ENCODE results near the gene RAB38. TPM values are rescaled to one million over a fixed set of nuclear protein-coding genes. Genes with fewer than 3 reads are reported as not detected.

Gene RAB38
- total and polyA plus RNA-seq, 9 donors = 0.91 to 4.3 (median 2.4) TPM

DNA sequence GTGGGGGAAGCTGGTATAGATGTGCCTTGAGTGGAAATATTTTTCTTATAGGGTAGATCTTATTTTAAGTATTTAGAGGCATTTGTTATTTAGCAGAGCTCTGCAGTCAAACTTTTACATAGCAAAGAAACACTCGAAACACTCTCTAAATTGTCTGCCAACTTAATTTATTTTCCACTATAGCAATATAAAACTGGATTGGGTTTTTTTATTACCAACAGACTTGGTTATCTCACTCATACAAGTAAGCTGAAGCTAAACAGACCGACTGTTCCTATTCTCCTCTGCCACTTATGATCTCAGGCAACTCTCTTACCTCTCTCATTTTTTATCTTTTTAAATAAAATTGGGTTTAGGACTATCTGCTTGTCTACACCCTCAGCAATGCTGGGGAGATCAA is 4.6 kb downstream of the RAB38 start:
- TF ChIP-seq POLR2A (IDR thresholded peaks at IDR 0.05) = no peak
- TF ChIP-seq EP300 (IDR thresholded peaks at IDR 0.05) = no peak
- TF ChIP-seq, protein P1, sequence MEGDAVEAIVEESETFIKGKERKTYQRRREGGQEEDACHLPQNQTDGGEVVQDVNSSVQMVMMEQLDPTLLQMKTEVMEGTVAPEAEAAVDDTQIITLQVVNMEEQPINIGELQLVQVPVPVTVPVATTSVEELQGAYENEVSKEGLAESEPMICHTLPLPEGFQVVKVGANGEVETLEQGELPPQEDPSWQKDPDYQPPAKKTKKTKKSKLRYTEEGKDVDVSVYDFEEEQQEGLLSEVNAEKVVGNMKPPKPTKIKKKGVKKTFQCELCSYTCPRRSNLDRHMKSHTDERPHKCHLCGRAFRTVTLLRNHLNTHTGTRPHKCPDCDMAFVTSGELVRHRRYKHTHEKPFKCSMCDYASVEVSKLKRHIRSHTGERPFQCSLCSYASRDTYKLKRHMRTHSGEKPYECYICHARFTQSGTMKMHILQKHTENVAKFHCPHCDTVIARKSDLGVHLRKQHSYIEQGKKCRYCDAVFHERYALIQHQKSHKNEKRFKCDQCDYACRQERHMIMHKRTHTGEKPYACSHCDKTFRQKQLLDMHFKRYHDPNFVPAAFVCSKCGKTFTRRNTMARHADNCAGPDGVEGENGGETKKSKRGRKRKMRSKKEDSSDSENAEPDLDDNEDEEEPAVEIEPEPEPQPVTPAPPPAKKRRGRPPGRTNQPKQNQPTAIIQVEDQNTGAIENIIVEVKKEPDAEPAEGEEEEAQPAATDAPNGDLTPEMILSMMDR (IDR thresholded peaks at IDR 0.05) = no peak

DNA sequence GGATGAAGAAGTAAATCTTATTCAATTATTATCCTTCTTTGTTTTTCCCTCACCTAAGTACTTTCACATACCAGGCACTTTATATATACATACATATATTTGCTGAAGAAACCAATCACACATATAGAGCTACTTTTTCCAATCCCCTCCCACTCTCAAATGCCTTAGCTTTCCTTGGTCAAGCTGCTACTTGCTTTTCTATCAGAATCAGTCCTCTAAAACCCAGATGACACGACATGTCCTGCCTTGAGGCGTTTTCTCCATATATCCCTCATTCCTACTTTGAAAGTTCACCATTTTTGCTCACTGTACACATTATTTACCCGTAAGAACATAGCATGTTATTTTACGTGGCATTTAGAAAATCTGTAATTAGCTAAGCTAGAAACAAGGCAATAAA is 5.4 kb downstream of the RAB38 start:
- WGBS, 3 donors = 92 to 96% (median 96%) methylated on average over 4 of the region's 4 CpGs
- intact Hi-C loops (cut with DNase I) = no loop called here
- no peak for DNase-seq
- H3K4me1 ChIP-seq (ENCODE audit: insufficient read depth) = no peaks in the 10 kb centered on the region
- H3K36me3 ChIP-seq = no peaks in the 10 kb centered on the region
- no peak overlapping the region for H3K27ac ChIP-seq
- TF ChIP-seq POLR2A (IDR thresholded peaks at IDR 0.05) = no peak
- H3K27me3 ChIP-seq = no peaks in the 10 kb centered on the region
- H3K9me3 ChIP-seq = no peaks in the 10 kb centered on the region
- H3K4me3 ChIP-seq = no peak overlapping the region

More for the DNA sequence above, 4.6 kb downstream of the RAB38 start:
- intact Hi-C loops (cut with DNase I) = no loop called here
- no peaks in the 10 kb centered on the region for H3K9me3 ChIP-seq
- no peak overlapping the region for H3K27ac ChIP-seq
- no peaks in the 10 kb centered on the region for H3K27me3 ChIP-seq
- H3K4me1 ChIP-seq (ENCODE audit: insufficient read depth) = no peaks in the 10 kb centered on the region
- no peaks in the 10 kb centered on the region for H3K36me3 ChIP-seq
- H3K4me3 ChIP-seq = no peak overlapping the region
- whole genome bisulfite sequencing, 3 donors = 82 to 86% (median 83%) methylated on average over 2 of the region's 2 CpGs
- DNase-seq = no peak

DNA sequence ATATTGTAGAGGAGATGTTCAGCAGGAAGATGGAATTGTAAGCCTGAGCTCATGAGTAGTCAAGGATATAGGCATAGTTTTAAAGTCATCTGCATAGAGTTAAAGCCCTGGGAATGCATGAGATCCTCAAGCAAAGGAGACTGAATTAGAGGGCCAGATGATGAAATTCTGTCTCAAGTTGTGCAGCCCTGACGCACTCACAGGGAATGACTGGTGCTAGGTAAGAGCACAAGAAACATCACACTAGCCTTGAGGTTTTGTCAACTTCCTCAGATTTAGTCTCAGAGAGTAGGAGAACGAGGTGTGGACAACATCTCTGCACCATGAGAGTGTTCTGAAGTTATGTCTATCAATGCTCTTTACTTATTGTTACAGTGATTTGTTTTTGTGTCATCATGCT is 5.8 kb downstream of the RAB38 start:
- H3K4me1 ChIP-seq (ENCODE audit: insufficient read depth) = no peaks in the 10 kb centered on the region
- no peak overlapping the region for H3K27ac ChIP-seq
- no peaks in the 10 kb centered on the region for H3K27me3 ChIP-seq
- no peaks in the 10 kb centered on the region for H3K9me3 ChIP-seq
- 91 to 93% (median 93%) methylated on average over 2 of the region's 2 CpGs for WGBS, 3 donors
- intact Hi-C loops (cut with DNase I) = no loop called here
- TF ChIP-seq, protein P1 (IDR thresholded peaks at IDR 0.05) = no peak
- TF ChIP-seq EP300 (IDR thresholded peaks at IDR 0.05) (no peak), POLR2A (IDR thresholded peaks at IDR 0.05) (no peak)
- no peak overlapping the region for H3K4me3 ChIP-seq
- DNase-seq = no peak
- no peaks in the 10 kb centered on the region for H3K36me3 ChIP-seq

DNA sequence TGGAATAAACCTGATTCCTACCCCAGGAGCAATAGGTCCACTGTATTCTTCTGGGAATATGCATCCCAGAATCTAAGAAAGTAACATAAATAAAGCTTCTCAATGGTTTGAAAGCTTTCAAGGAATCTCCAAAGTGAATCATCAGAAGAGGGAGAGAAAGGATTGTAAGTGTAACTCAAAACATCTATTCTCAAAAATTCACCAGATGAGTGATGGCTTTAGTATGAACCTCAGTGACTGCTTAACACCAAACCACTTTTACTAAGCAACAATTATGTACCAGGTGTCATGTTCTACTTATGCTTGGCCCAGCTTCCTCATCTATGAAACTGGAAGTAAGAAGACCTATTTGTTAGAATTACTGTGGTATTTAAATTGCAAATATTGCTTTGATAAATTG is 7.4 kb downstream of the RAB38 start:
- H3K27me3 ChIP-seq = no peaks in the 10 kb centered on the region
- DNase-seq = no peak
- no peaks in the 10 kb centered on the region for H3K36me3 ChIP-seq
- H3K9me3 ChIP-seq = no peaks in the 10 kb centered on the region
- no peaks in the 10 kb centered on the region for H3K4me1 ChIP-seq (ENCODE audit: insufficient read depth)
- TF ChIP-seq EP300 (IDR thresholded peaks at IDR 0.05) (no peak), POLR2A (IDR thresholded peaks at IDR 0.05) (no peak)
- TF ChIP-seq, protein P1 (IDR thresholded peaks at IDR 0.05) = no peak
- H3K27ac ChIP-seq = no peak overlapping the region
- no peak overlapping the region for H3K4me3 ChIP-seq
- intact Hi-C loops (cut with DNase I) = no loop called here

DNA sequence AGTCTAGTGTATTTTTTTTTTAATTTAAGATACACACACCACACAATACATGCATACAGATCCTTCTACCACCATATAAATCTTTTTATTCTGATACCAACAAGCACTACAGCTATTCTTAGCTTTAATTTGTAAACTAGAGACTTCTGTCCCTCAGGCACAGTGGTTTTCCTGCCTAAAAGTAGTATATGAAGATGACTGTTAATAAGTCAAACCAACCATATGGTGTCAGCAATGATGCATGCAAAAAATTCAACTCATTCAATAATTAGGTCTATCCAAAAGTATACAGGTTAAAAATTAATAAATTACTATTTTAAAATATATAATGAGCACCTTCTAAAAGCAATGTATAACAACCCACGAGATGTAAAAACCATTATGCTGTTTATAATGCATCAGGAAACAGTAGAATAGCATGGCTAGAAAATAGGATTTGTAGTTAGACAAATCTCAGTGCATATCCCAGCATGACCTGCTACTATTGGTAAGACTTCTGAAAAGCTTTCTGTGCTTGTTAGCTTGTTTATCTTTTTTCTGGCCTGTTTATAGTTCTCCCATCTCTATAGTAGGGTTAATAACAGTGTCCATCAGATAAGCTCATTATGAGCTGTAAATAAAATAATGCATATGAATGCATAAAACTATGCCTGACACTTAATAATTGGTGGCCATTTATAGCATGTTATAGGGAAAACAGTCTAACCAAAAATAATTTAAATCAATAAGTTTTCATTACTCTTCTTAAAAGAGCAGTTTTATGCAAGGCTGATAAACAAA is 10.2 kb downstream of the RAB38 start:
- DNase-seq = no peak
- Histone ChIP-seq H3K9me3 (no peaks in the 10 kb centered on the region), H3K27me3 (no peaks in the 10 kb centered on the region), H3K36me3 (no peaks in the 10 kb centered on the region), H3K27ac (no peak overlapping the region), H3K4me1 (ENCODE audit: insufficient read depth) (no peaks in the 10 kb centered on the region), H3K4me3 (no peak overlapping the region)
- 59 to 84% (median 73%) methylated on average over 1 of the region's 1 CpG for whole genome bisulfite sequencing, 3 donors
- intact Hi-C loops (cut with DNase I) = no loop called here
- TF ChIP-seq POLR2A (IDR thresholded peaks at IDR 0.05) (no peak), EP300 (IDR thresholded peaks at IDR 0.05) (no peak)
- TF ChIP-seq, protein P1 (IDR thresholded peaks at IDR 0.05) = no peak
